ENCODE measurements around the gene ANKRD13B.

- TF ChIP-seq CTCF (IDR thresholded peaks at IDR 0.05) (no peak), ZFX (IDR thresholded peaks at IDR 0.05; ENCODE audit: borderline replicate concordance) (no peak)
Measured at GRCh38 chr17:29627951-29628350, 35.0 kb downstream of the ANKRD13B start.
